ENCODE measurements around the gene MED14. TPM values are rescaled to one million over a fixed set of nuclear protein-coding genes. Genes with fewer than 3 reads are reported as not detected.

The MED14 gene
- total RNA-seq, 1 donor from 2014 or later: 26.7 TPM

Other genes with a start within 250 kb of the MED14 start
- 82.0 and 101 TPM in 2 replicates for gene ATP6AP2, start 154.6 kb downstream of the MED14 start, total RNA-seq
- gene MPC1L, start 112.1 kb downstream of the MED14 start, total RNA-seq: not detected in 2 replicates
- 16.5 and 17.1 TPM in 2 replicates for gene CXorf38, start 88.0 kb downstream of the MED14 start, total RNA-seq

Data from dermis blood vessel endothelial cell (primary cell).